DMS153 treated with DMSO at 0.1 percent for 48 hours (cell line): Measurements from ENCODE around the gene WNK3.

Source experiments
- DNase-seq: peaks from one replicate; lab custom pipeline; 2025; ENCODE audit not compliant: unreplicated experiment; lab: John Stamatoyannopoulos, UW

WNK3 gene

GRCh38 chrX:54246866-54247265 lies 111.0 kb downstream of the WNK3 start:
- no peak for DNase-seq

- no peak for DNase-seq
Observed at GRCh38 chrX:54238588-54238987, 119.3 kb downstream of the WNK3 start.

GRCh38 chrX:54237014-54237413 lies 120.8 kb downstream of the WNK3 start:
- DNase-seq, result no peak

- DNase-seq, result no peak
Observed at GRCh38 chrX:54230435-54231148, 127.3 kb downstream of the WNK3 start.

GRCh38 chrX:54223581-54223980 lies 134.3 kb downstream of the WNK3 start:
- DNase-seq, result no peak

GRCh38 chrX:54213603-54214002 lies 144.2 kb downstream of the WNK3 start:
- DNase-seq, result no peak

- DNase-seq, result no peak
Observed at GRCh38 chrX:54208531-54208930, 149.3 kb downstream of the WNK3 start.

GRCh38 chrX:54198262-54198661 lies 159.6 kb downstream of the WNK3 start:
- DNase-seq, result no peak

- DNase-seq, result no peak
Observed at GRCh38 chrX:54194982-54195588, 162.8 kb downstream of the WNK3 start.

GRCh38 chrX:54193085-54193821 lies 164.6 kb downstream of the WNK3 start:
- DNase-seq, result no peak

- DNase-seq, result no peak
Observed at GRCh38 chrX:54184474-54184873, 173.4 kb downstream of the WNK3 start.

- peak; percentile 31 for DNase-seq
Observed at GRCh38 chrX:54182864-54183613, 174.8 kb downstream of the WNK3 start, which contains the start of gene FAM120C. TSS of gene FAM120C (minus strand) at chrX:54183254. CDS start at chrX:54183198, 56 bp downstream.

GRCh38 chrX:54182194-54182863 lies 175.5 kb downstream of the WNK3 start:
- peak; percentile 13 for DNase-seq

GRCh38 chrX:54181202-54181953 lies 176.5 kb downstream of the WNK3 start:
- no peak for DNase-seq

- no peak for DNase-seq
Observed at GRCh38 chrX:54180403-54180802, 177.4 kb downstream of the WNK3 start.

GRCh38 chrX:54178100-54178940 lies 179.5 kb downstream of the WNK3 start:
- no peak for DNase-seq

- DNase-seq, result no peak
Observed at GRCh38 chrX:54177306-54177705, 180.5 kb downstream of the WNK3 start.

GRCh38 chrX:54173791-54174190 lies 184.1 kb downstream of the WNK3 start:
- no peak for DNase-seq

GRCh38 chrX:54172455-54172854 lies 185.4 kb downstream of the WNK3 start:
- DNase-seq, result no peak
